Mucosa of gallbladder (tissue), 1 donor: ENCODE measurements around the gene AIM2. TPM values are rescaled to one million over a fixed set of nuclear protein-coding genes. Genes with fewer than 3 reads are reported as not detected.

Experiments
- DNase-seq: peaks from one replicate; pipeline ENCODE4 v3.0.0-alpha.2; 2020; ENCODE audit warnings: low spot score
- total RNA-seq: library from RNA; stranded (reverse); gene quantifications from one replicate; pipeline ENCODE4 v1.2.1, GENCODE V29; 2021
- donor health status: DM: no; HTN: no; CAD: no.

AIM2 gene
- total RNA-seq, 1 donor from 2014 or later, result 0.86 TPM

GRCh38 chr1:159015440-159015909 is 61.1 kb downstream of the AIM2 start:
- peak; percentile 66 for DNase-seq

- DNase-seq, result no peak
Measured at GRCh38 chr1:159014851-159015250, 61.7 kb downstream of the AIM2 start.

- DNase-seq, result no peak
Measured at GRCh38 chr1:159014003-159014571, 62.5 kb downstream of the AIM2 start.

- DNase-seq, result no peak
Measured at GRCh38 chr1:159012495-159012894, 64.1 kb downstream of the AIM2 start.

Other genes with a start within 250 kb of the AIM2 start
- gene MNDA, start 245.4 kb downstream of the AIM2 start, total RNA-seq, result 3.8 TPM
- 3.2 TPM for gene PYHIN1, start 145.2 kb downstream of the AIM2 start, total RNA-seq
- 42.4 TPM for gene IFI16, start 66.9 kb downstream of the AIM2 start, total RNA-seq
- gene CADM3, start 94.8 kb upstream of the AIM2 start, total RNA-seq, result 5.2 TPM
- gene ACKR1, start 128.1 kb upstream of the AIM2 start, total RNA-seq, result 23.3 TPM
- 1.1 TPM for gene FCER1A, start 225.6 kb upstream of the AIM2 start, total RNA-seq